CD4-positive, alpha-beta T cell treated with Interleukin-4 for 4 hours (primary cell): ENCODE results near the gene USP37.
"Not testable (repeated sequence)": the region's sequence is repeated elsewhere in the genome, so short reads cannot be mapped to it uniquely, and the experiment has no call there.

Experiments
- DNase-seq: peaks from one replicate; pipeline ENCODE4 v3.0.0-alpha.2; 2020

USP37 gene

GRCh38 chr2:218568190-218569037 lies at the start of gene USP37, which contains the start of gene CNOT9:
Gene USP37 (minus strand): TSS chr2:218568351. CDS start chr2:218558653, 9,698 bp downstream.
Gene CNOT9 (plus strand): TSS chr2:218568839. CDS start chr2:218568955, 116 bp downstream.
- DNase-seq = peak; percentile 99

GRCh38 chr2:218615868-218616315 lies 47.7 kb upstream of the USP37 start:
- DNase-seq = no peak

GRCh38 chr2:218607436-218608115 lies 39.4 kb upstream of the USP37 start, which contains the start of gene PLCD4:
Gene PLCD4 (plus strand): TSS chr2:218607899. CDS start chr2:218615740, 7,841 bp downstream.
- no peak for DNase-seq

GRCh38 chr2:218605432-218605831 lies 37.3 kb upstream of the USP37 start:
- DNase-seq = no peak

GRCh38 chr2:218585541-218585940 lies 17.4 kb upstream of the USP37 start:
- DNase-seq = no peak

GRCh38 chr2:218583983-218584850 lies 16.1 kb upstream of the USP37 start:
- no peak for DNase-seq

GRCh38 chr2:218582076-218582475 lies 13.9 kb upstream of the USP37 start:
- DNase-seq = peak; percentile 17

GRCh38 chr2:218578272-218578877 lies 10.2 kb upstream of the USP37 start:
- no peak for DNase-seq

GRCh38 chr2:218577482-218578220 lies 9.5 kb upstream of the USP37 start:
- DNase-seq = no peak

- DNase-seq = no peak
Measured at GRCh38 chr2:218576854-218577253, 8.7 kb upstream of the USP37 start.

- no peak for DNase-seq
Measured at GRCh38 chr2:218570850-218571249, 2.7 kb upstream of the USP37 start.

GRCh38 chr2:218569661-218570500 lies 1.7 kb upstream of the USP37 start:
- DNase-seq = peak; percentile 11

GRCh38 chr2:218569038-218569431 lies 884 bp upstream of the USP37 start:
- DNase-seq = peak; percentile 56

- DNase-seq = peak; percentile 58
Measured at GRCh38 chr2:218567797-218568189, 358 bp downstream of the USP37 start.

GRCh38 chr2:218566296-218566695 lies 1.9 kb downstream of the USP37 start:
- DNase-seq = no peak

GRCh38 chr2:218564056-218564455 lies 4.1 kb downstream of the USP37 start:
- no peak for DNase-seq

GRCh38 chr2:218558986-218559385 lies 9.2 kb downstream of the USP37 start:
- no peak for DNase-seq

GRCh38 chr2:218557941-218558340 lies 10.2 kb downstream of the USP37 start:
- no peak for DNase-seq

GRCh38 chr2:218555527-218555926 lies 12.6 kb downstream of the USP37 start:
- DNase-seq = no peak

GRCh38 chr2:218554225-218554624 lies 13.9 kb downstream of the USP37 start:
- DNase-seq = not testable (repeated sequence)

- no peak for DNase-seq
Measured at GRCh38 chr2:218547978-218548377, 20.2 kb downstream of the USP37 start.
